ENCODE measurements around the gene KREMEN2.

GRCh38 chr16:2919511-2920255 lies 44.4 kb upstream of the KREMEN2 start:
- no peak for TF ChIP-seq MYC (IDR thresholded peaks at IDR 0.05; ENCODE audit: low read depth, low read length)
- no peak for TF ChIP-seq POLR2A (IDR thresholded peaks at IDR 0.05; ENCODE audit: extremely low read depth, insufficient read length)
- peak; percentile 12; the same call in 1 of the 2 replicates for TF ChIP-seq MAX (IDR thresholded peaks at IDR 0.05; ENCODE audit: low read depth, low read length)
- TF ChIP-seq CTCF (IDR thresholded peaks at IDR 0.05; ENCODE audit: low read depth, low read length) = peak; percentile 73

All from NB4 (cell line).